ENCODE results near the gene HOXC9. TPM values are rescaled to one million over a fixed set of nuclear protein-coding genes. Genes with fewer than 3 reads are reported as not detected.

HOXC9 gene
- total and polyA plus RNA-seq, 4 donors, result not detected

- Histone ChIP-seq H3K9ac (ENCODE audit: low read depth in 1 of 2, low read length in 2 of 2) (no peak overlapping the region), H3K27ac (ENCODE audit: low read depth in 1 of 2, low read length in 2 of 2) (no peak overlapping the region), H3K36me3 (ENCODE audit: control insufficient read depth in 4 of 4, insufficient read depth in 3 of 4, low read depth in 1 of 4, low read length in 3 of 4) (no peaks in the 10 kb centered on the region), H3K9me3 (ENCODE audit: control insufficient read depth in 4 of 4, low read length in 3 of 4) (peaks cover 0 to 3% (median 0%) of the 10 kb centered on the region in 4 donors), H3K4me3 (ENCODE audit: low read depth in 1 of 3, low read length in 3 of 3) (no peak overlapping the region), H3K27me3 (ENCODE audit: control insufficient read depth in 4 of 4, insufficient read depth in 4 of 4, low read length in 3 of 4) (peaks cover 6 to 38% (median 10%) of the 10 kb centered on the region in 4 donors), H3K4me1 (ENCODE audit: control insufficient read depth in 4 of 4, insufficient read depth in 4 of 4, low read length in 3 of 4) (peaks cover 0 to 9% (median 0%) of the 10 kb centered on the region in 4 donors)
- no peak for DNase-seq (ENCODE audit: low spot score)
- WGBS, result 25% methylated on average over 14 of the region's 14 CpGs
- TF ChIP-seq, protein P1, sequence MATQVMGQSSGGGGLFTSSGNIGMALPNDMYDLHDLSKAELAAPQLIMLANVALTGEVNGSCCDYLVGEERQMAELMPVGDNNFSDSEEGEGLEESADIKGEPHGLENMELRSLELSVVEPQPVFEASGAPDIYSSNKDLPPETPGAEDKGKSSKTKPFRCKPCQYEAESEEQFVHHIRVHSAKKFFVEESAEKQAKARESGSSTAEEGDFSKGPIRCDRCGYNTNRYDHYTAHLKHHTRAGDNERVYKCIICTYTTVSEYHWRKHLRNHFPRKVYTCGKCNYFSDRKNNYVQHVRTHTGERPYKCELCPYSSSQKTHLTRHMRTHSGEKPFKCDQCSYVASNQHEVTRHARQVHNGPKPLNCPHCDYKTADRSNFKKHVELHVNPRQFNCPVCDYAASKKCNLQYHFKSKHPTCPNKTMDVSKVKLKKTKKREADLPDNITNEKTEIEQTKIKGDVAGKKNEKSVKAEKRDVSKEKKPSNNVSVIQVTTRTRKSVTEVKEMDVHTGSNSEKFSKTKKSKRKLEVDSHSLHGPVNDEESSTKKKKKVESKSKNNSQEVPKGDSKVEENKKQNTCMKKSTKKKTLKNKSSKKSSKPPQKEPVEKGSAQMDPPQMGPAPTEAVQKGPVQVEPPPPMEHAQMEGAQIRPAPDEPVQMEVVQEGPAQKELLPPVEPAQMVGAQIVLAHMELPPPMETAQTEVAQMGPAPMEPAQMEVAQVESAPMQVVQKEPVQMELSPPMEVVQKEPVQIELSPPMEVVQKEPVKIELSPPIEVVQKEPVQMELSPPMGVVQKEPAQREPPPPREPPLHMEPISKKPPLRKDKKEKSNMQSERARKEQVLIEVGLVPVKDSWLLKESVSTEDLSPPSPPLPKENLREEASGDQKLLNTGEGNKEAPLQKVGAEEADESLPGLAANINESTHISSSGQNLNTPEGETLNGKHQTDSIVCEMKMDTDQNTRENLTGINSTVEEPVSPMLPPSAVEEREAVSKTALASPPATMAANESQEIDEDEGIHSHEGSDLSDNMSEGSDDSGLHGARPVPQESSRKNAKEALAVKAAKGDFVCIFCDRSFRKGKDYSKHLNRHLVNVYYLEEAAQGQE (IDR thresholded peaks at IDR 0.05), result no peak
- TF ChIP-seq EGR1 (IDR thresholded peaks at IDR 0.05; ENCODE audit: low read depth in 2 of 2) (no peak), FOXA1 (IDR thresholded peaks at IDR 0.05) (no peak), HNF4A (conservative IDR thresholded peaks at IDR 0.05) (no peak), NR2F2 (IDR thresholded peaks at IDR 0.05) (no peak), ATF3 (IDR thresholded peaks at IDR 0.05) (no peak), TAF1 (conservative IDR thresholded peaks at IDR 0.05) (no peak), RXRA (IDR thresholded peaks at IDR 0.05) (no peak), SP1 (IDR thresholded peaks at IDR 0.05) (no peak), FOXA2 (IDR thresholded peaks at IDR 0.05) (no peak), HNF4G (IDR thresholded peaks at IDR 0.05) (no peak), RAD21 (IDR thresholded peaks at IDR 0.05) (no peak), JUND (IDR thresholded peaks at IDR 0.05) (no peak)
Observed at GRCh38 chr12:54037360-54038283, 37.7 kb downstream of the HOXC9 start.

DNA sequence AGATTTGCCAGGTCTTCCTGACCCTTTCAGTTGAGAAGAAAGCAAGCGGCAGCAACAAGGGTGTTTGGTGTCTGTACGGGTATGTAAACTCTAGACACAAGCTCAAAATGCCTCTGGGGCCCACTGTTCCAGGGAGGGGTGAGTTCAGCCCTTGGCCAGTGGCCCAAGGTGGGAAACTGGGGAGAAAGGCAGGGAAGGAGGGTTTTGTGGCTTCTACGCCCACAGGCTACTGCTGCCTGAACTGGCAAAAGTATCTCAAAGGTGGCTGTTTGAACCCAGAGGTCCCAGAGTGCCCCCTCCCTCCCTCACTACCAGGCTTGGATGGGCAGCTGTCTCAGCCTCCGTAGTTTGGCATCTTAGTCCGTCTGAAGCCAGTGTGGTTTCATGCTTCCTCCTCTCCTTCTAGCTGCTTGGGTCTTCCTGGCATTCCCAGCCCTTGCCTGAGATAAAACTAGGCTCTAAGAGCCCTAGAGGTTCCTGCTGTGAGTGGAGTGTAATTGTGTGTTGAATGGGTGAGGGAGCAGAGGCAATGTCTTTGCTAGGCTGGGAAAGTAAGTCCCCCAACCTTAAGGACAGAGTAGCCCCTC is 38.4 kb downstream of the HOXC9 start:
- Histone ChIP-seq H3K27ac (ENCODE audit: low read depth in 1 of 2, low read length in 2 of 2) (no peak overlapping the region), H3K9ac (ENCODE audit: low read depth in 1 of 2, low read length in 2 of 2) (no peak overlapping the region)
- 42% methylated on average over 5 of the region's 5 CpGs for WGBS

More for the DNA sequence above, 38.4 kb downstream of the HOXC9 start:
- TF ChIP-seq, protein P2, sequence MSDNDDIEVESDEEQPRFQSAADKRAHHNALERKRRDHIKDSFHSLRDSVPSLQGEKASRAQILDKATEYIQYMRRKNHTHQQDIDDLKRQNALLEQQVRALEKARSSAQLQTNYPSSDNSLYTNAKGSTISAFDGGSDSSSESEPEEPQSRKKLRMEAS (IDR thresholded peaks at IDR 0.05), result no peak
- no peak for TF ChIP-seq GABPA (IDR thresholded peaks at IDR 0.05 in 1 of 2, conservative IDR thresholded peaks at IDR 0.05 in 1 of 2)
- no peak for TF ChIP-seq RXRA (IDR thresholded peaks at IDR 0.05)
- TF ChIP-seq CTCF (IDR thresholded peaks at IDR 0.05; ENCODE audit: low read depth, low read length, missing input control), result no peak
- TF ChIP-seq, protein P1 (IDR thresholded peaks at IDR 0.05), result no peak
- TF ChIP-seq NR2F2 (IDR thresholded peaks at IDR 0.05), result no peak
- no peak for TF ChIP-seq HNF4G (IDR thresholded peaks at IDR 0.05)
- TF ChIP-seq ATF3 (IDR thresholded peaks at IDR 0.05), result no peak
- Histone ChIP-seq H3K4me1 (ENCODE audit: control insufficient read depth in 4 of 4, insufficient read depth in 4 of 4, low read length in 3 of 4) (peaks cover 0 to 5% (median 0%) of the 10 kb centered on the region in 4 donors), H3K27me3 (ENCODE audit: control insufficient read depth in 4 of 4, insufficient read depth in 4 of 4, low read length in 3 of 4) (peaks cover 6 to 35% (median 10%) of the 10 kb centered on the region in 4 donors), H3K4me3 (ENCODE audit: low read depth in 1 of 3, low read length in 3 of 3) (no peak overlapping the region), H3K9me3 (ENCODE audit: control insufficient read depth in 4 of 4, low read length in 3 of 4) (peaks cover 0 to under 1% (median 0%) of the 10 kb centered on the region in 4 donors), H3K36me3 (ENCODE audit: control insufficient read depth in 4 of 4, insufficient read depth in 3 of 4, low read depth in 1 of 4, low read length in 3 of 4) (no peaks in the 10 kb centered on the region)
- DNase-seq (ENCODE audit: low spot score), result no peak

Data from liver (tissue), 9 donors.